ENCODE data around the gene OR51L1. TPM values are rescaled to one million over a fixed set of nuclear protein-coding genes. Genes with fewer than 3 reads are reported as not detected.

The OR51L1 gene
- total and polyA plus RNA-seq, 2 of the 13 experiments (the other 11 are each of a cell fraction or from before 2014, with no cell fraction given): not detected

GRCh38 chr11:5011254-5011653 is 16.6 kb downstream of the OR51L1 start:
- in situ Hi-C loops (cut with HindIII; ENCODE audit: extremely low pct_ligation_motif_present, low pct_unique_long_range_greater_than_20kb): no loop called here
- no TSS peak for BruUV-seq (replicated peaks)
- H3K4me2 ChIP-seq (ENCODE audit: low read depth, low read length): no peak overlapping the region
- intact Hi-C loops (cut with micrococcal nuclease; ENCODE audit: unreplicated experiment): no loop called here
- no peak overlapping the region for H3K9ac ChIP-seq (ENCODE audit: insufficient read depth, low read depth, low read length)
- no peaks in the 10 kb centered on the region for H3K36me3 ChIP-seq (replicated peaks in 1 of 2; ENCODE audit: control insufficient read depth in 1 of 2, insufficient read depth in 2 of 2, low read length in 2 of 2)
- H2AFZ ChIP-seq (ENCODE audit: low read length): no peak overlapping the region
- no peak overlapping the region for H3K27ac ChIP-seq (ENCODE audit: extremely low read length, insufficient read depth, low read length)
- ATAC-seq (no peak), FAIRE-seq (no peak), DNase-seq (ENCODE audit: low spot score) (no peak)
- CTCF ChIA-PET (ENCODE audit: low intra/inter-chr PET ratio, low total read pairs): no interaction called here
- POLR2A ChIA-PET: no interaction called here
- H3K27me3 ChIP-seq (ENCODE audit: control insufficient read depth in 1 of 2, insufficient read depth in 2 of 2, low read length in 2 of 2): no peaks in the 10 kb centered on the region
- TF ChIP-seq CREB1 (IDR thresholded peaks at IDR 0.05) (0 out of 2 replicates have a peak, but pooled peaks have one; percentile 47), CREB1 (CRISPR knock-in tag; IDR thresholded peaks at IDR 0.05) (no peak), NBN (conservative IDR thresholded peaks at IDR 0.05) (no peak), RAD51 (IDR thresholded peaks at IDR 0.05; ENCODE audit: borderline replicate concordance) (peak; percentile 53; the same call in 1 of the 2 replicates)
- no peaks in the 10 kb centered on the region for H3K79me2 ChIP-seq (ENCODE audit: insufficient read depth, low read length)
- no peaks in the 10 kb centered on the region for H4K20me1 ChIP-seq (ENCODE audit: insufficient read depth, low read length)
- WGBS (ENCODE audit: low lambda C conversion rate): 2% methylated on average over 8 of the region's 8 CpGs
- H3K4me1 ChIP-seq (ENCODE audit: insufficient read depth, low read length): no peaks in the 10 kb centered on the region
- H3K4me3 ChIP-seq (replicated peaks in 1 of 3; ENCODE audit: insufficient read depth in 1 of 3, low read depth in 2 of 3, low read length in 3 of 3): no peak overlapping the region
- no peaks in the 10 kb centered on the region for H3K9me3 ChIP-seq (ENCODE audit: low read length)

DNA sequence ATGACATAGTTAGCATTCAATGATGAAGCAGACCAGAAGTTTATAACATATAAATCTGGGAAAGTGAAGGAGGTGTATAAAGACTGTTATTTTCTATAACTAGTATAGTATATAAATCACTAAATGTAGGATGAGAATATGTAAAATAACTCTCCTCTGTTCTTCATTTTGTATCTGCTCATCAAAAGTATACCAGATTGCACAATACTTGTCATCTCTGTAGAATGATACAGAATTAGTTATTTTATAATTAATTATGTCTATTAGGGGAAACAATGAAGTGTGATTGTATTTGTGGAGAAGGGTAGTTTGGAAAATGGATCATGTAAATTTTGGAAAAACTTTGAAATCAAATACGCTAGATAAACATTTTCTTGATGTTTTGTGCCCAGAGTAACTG is 18.4 kb downstream of the OR51L1 start:
- ChIA-PET POLR2A (no interaction called here), CTCF (ENCODE audit: low intra/inter-chr PET ratio, low total read pairs) (no interaction called here)
- no peak overlapping the region for H3K4me2 ChIP-seq (ENCODE audit: low read depth, low read length)
- DNase-seq (ENCODE audit: low spot score) (no peak), ATAC-seq (no peak), FAIRE-seq (no peak)
- H3K9me3 ChIP-seq (ENCODE audit: low read length): no peaks in the 10 kb centered on the region
- TF ChIP-seq CEBPB (IDR thresholded peaks at IDR 0.05; ENCODE audit: borderline replicate concordance, low read depth, low read length) (peak; percentile 38; the same call in 1 of the 2 replicates), KMT2A (CRISPR knock-in tag; IDR thresholded peaks at IDR 0.05) (no peak)
- no peak overlapping the region for H3K4me3 ChIP-seq (replicated peaks in 1 of 3; ENCODE audit: insufficient read depth in 1 of 3, low read depth in 2 of 3, low read length in 3 of 3)
- in situ Hi-C loops (cut with HindIII; ENCODE audit: extremely low pct_ligation_motif_present, low pct_unique_long_range_greater_than_20kb): no loop called here
- H3K36me3 ChIP-seq (replicated peaks in 1 of 2; ENCODE audit: control insufficient read depth in 1 of 2, insufficient read depth in 2 of 2, low read length in 2 of 2): no peaks in the 10 kb centered on the region
- WGBS (ENCODE audit: low lambda C conversion rate): 4% methylated on average over 1 of the region's 1 CpG
- H3K4me1 ChIP-seq (ENCODE audit: insufficient read depth, low read length): no peaks in the 10 kb centered on the region
- no peak overlapping the region for H2AFZ ChIP-seq (ENCODE audit: low read length)
- H3K27ac ChIP-seq (ENCODE audit: extremely low read length, insufficient read depth, low read length): no peak overlapping the region
- intact Hi-C loops (cut with micrococcal nuclease; ENCODE audit: unreplicated experiment): no loop called here
- no peak overlapping the region for H3K9ac ChIP-seq (ENCODE audit: insufficient read depth, low read depth, low read length)
- no peaks in the 10 kb centered on the region for H3K27me3 ChIP-seq (ENCODE audit: control insufficient read depth in 1 of 2, insufficient read depth in 2 of 2, low read length in 2 of 2)
- H4K20me1 ChIP-seq (ENCODE audit: insufficient read depth, low read length): no peaks in the 10 kb centered on the region
- no peaks in the 10 kb centered on the region for H3K79me2 ChIP-seq (ENCODE audit: insufficient read depth, low read length)
- BruUV-seq (replicated peaks): no TSS peak
